Parathyroid adenoma (tissue), 2 donors: ENCODE measurements around the gene MECP2.

Experiments used
- H2AFZ ChIP-seq: fragments of 300-600 bp; sonication (generic); one replicate; pipeline ENCODE4 v1.7.0; 2017; ENCODE audit warnings: antibody characterized with exemption, mild to moderate bottlenecking
- H3K27ac ChIP-seq: fragments of 300-600 bp; sonication (generic); one replicate; pipeline ENCODE4 v1.7.0; 2017
- H3K27me3 ChIP-seq: fragments of 300-600 bp; sonication (generic); one replicate; pipeline ENCODE4 v1.7.0; 2017; ENCODE audit warnings: low read length; ENCODE audit not compliant: control insufficient read depth, insufficient read depth
- H3K36me3 ChIP-seq: fragments of 300-600 bp; sonication (generic); one replicate; pipeline ENCODE4 v1.7.0; 2017; ENCODE audit warnings: low read length; ENCODE audit not compliant: control insufficient read depth, insufficient read depth
- H3K4me1 ChIP-seq: fragments of 300-600 bp; sonication (generic); one replicate; pipeline ENCODE4 v1.7.0; 2017; ENCODE audit warnings: control low read depth
- H3K4me2 ChIP-seq: fragments of 300-600 bp; sonication (generic); one replicate; pipeline ENCODE4 v1.7.0; 2017; ENCODE audit warnings: low read length
- H3K4me3 ChIP-seq: fragments of 300-600 bp; sonication (generic); one replicate; pipeline ENCODE4 v1.7.0; 2017; ENCODE audit warnings: low read depth, low read length
- H3K79me2 ChIP-seq: fragments of 300-600 bp; sonication (generic); one replicate; pipeline ENCODE4 v1.7.0; 2017; ENCODE audit warnings: control low read depth
- H3K9ac ChIP-seq: fragments of 300-600 bp; sonication (generic); one replicate; pipeline ENCODE4 v1.7.0; 2017; ENCODE audit warnings: mild to moderate bottlenecking
- H3K9me3 ChIP-seq: fragments of 300-600 bp; sonication (generic); one replicate; pipeline ENCODE4 v1.7.0; 2017; ENCODE audit warnings: low read length; ENCODE audit not compliant: control insufficient read depth
- TF ChIP-seq, protein P1 (sequence below): fragments of 300-600 bp; sonication (generic); IDR thresholded peaks from one replicate; pipeline ENCODE4 v1.7.0; 2017; ENCODE audit warnings: antibody characterized with exemption, mild to moderate bottlenecking
- donor health status: primary hyperparathyroidism.

The MECP2 gene

DNA sequence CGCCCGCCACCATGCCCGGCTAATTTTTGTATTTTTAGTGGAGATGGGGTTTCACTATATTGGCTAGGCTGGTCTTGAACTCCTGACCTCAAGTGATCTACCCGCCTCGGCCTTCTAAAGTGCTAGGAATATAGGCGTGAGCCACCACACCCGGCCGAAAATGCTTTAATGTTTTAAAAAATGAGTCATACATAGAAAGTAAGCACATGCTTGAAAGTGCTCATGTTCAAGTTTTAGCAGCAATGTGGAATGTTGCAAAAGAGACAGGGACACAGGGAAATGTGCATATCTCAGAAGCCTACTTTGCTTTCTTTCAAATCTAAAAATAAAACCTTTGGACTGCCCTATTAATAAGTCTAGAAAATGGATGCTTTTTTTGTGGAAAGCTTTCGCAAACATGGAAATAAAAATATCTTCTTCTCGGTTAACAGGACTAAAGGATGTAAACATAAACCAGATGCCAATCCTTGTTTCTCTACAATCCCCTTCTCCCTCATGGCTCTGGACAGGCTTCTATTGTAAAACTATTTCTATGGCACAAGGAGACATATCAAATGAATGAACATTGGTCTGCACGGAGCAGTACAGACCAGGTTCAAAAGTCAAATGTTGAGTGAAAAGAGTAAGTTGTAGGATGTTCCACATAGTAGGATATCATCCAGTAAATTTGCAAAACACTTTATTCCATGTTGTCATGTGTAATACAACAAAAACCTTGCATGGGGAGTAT is 15.0 kb downstream of the MECP2 start:
- Histone ChIP-seq H3K79me2 (peaks cover 16% of the 10 kb centered on the region), H2AFZ (no peak overlapping the region), H3K4me3 (no peak overlapping the region), H3K4me2 (no peak overlapping the region), H3K9ac (no peak overlapping the region), H3K36me3 (no peaks in the 10 kb centered on the region), H3K27me3 (no peaks in the 10 kb centered on the region), H3K9me3 (no peaks in the 10 kb centered on the region), H3K27ac (peak overlapping the region; percentile 19), H3K4me1 (peaks cover 2% of the 10 kb centered on the region)
- TF ChIP-seq, protein P1, sequence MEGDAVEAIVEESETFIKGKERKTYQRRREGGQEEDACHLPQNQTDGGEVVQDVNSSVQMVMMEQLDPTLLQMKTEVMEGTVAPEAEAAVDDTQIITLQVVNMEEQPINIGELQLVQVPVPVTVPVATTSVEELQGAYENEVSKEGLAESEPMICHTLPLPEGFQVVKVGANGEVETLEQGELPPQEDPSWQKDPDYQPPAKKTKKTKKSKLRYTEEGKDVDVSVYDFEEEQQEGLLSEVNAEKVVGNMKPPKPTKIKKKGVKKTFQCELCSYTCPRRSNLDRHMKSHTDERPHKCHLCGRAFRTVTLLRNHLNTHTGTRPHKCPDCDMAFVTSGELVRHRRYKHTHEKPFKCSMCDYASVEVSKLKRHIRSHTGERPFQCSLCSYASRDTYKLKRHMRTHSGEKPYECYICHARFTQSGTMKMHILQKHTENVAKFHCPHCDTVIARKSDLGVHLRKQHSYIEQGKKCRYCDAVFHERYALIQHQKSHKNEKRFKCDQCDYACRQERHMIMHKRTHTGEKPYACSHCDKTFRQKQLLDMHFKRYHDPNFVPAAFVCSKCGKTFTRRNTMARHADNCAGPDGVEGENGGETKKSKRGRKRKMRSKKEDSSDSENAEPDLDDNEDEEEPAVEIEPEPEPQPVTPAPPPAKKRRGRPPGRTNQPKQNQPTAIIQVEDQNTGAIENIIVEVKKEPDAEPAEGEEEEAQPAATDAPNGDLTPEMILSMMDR: no peak

DNA sequence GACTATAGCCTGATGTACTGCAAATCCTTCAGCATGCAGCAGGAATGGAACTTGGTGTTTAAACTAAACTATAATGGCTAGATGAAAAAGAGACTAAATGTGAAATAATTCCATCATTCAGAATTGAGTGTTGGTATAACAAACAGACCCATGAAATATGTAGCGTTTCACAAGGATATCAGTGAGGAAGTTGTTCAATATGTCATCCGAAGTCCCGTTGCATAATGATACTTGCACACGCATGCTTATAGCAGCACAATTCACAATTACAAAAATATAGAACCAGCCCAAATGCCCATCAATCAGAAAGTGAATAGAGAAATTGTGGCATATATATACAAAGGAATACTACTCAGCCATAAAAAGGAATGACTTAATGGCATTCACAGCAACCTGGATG is 20.4 kb downstream of the MECP2 start:
- TF ChIP-seq, protein P1: no peak
- H3K4me3 ChIP-seq: no peak overlapping the region
- no peaks in the 10 kb centered on the region for H3K27me3 ChIP-seq
- H2AFZ ChIP-seq: no peak overlapping the region
- no peaks in the 10 kb centered on the region for H3K9me3 ChIP-seq
- H3K27ac ChIP-seq: no peak overlapping the region
- no peaks in the 10 kb centered on the region for H3K36me3 ChIP-seq
- no peak overlapping the region for H3K4me2 ChIP-seq
- no peak overlapping the region for H3K9ac ChIP-seq
- peaks cover 3% of the 10 kb centered on the region for H3K4me1 ChIP-seq
- H3K79me2 ChIP-seq: peaks cover 38% of the 10 kb centered on the region

DNA sequence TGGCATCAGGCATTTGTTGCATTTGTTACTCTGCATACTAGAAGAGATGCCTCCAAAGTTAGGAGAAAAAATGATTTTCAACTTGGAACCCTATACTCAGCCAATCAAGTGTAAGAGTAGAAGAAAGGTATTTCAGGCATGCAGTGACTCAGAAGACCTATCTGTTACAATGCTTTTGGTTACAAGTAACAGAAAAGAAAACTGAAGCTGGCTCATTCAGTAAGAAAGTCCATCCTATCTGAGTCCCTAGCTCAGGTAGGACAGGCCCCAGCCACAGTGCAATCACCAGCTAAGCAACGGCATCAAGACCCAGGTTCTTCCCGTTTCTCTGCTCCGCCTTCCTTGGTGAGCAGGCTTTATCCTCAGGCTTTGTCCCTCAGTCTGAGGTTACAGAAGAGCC is 23.3 kb downstream of the MECP2 start:
- no peak overlapping the region for H3K27ac ChIP-seq
- no peak overlapping the region for H3K9ac ChIP-seq

DNA sequence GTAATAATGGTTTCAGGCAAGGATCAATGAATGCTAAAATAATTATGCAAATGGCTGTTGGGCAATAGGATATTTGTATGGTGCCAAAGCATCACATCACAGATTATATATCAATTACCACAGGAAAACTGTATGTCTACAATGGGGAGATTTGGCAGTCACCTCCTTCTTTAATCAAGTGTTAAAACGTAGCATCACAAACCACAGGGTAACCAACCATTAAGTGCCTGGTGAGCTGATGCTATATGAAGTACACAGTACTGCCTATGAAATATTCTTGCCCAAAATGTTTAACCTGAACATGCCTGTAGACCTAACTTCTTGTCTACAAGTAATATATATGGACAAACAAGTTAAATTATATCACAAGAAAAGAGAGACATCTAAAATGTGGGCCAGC is 25.3 kb downstream of the MECP2 start:
- TF ChIP-seq, protein P1: no peak
- no peaks in the 10 kb centered on the region for H3K9me3 ChIP-seq
- H3K4me1 ChIP-seq: peaks cover 3% of the 10 kb centered on the region
- no peak overlapping the region for H3K27ac ChIP-seq
- H2AFZ ChIP-seq: no peak overlapping the region
- no peak overlapping the region for H3K9ac ChIP-seq
- H3K4me3 ChIP-seq: no peak overlapping the region
- no peaks in the 10 kb centered on the region for H3K36me3 ChIP-seq
- peaks cover 42% of the 10 kb centered on the region for H3K79me2 ChIP-seq
- H3K27me3 ChIP-seq: no peaks in the 10 kb centered on the region
- H3K4me2 ChIP-seq: no peak overlapping the region

More for the DNA sequence above, 23.3 kb downstream of the MECP2 start:
- H3K27me3 ChIP-seq: no peaks in the 10 kb centered on the region
- peaks cover 41% of the 10 kb centered on the region for H3K79me2 ChIP-seq
- no peaks in the 10 kb centered on the region for H3K36me3 ChIP-seq
- no peak overlapping the region for H2AFZ ChIP-seq
- no peak overlapping the region for H3K4me2 ChIP-seq
- H3K4me3 ChIP-seq: no peak overlapping the region
- H3K4me1 ChIP-seq: peaks cover 3% of the 10 kb centered on the region
- TF ChIP-seq, protein P1: no peak
- H3K9me3 ChIP-seq: no peaks in the 10 kb centered on the region

DNA sequence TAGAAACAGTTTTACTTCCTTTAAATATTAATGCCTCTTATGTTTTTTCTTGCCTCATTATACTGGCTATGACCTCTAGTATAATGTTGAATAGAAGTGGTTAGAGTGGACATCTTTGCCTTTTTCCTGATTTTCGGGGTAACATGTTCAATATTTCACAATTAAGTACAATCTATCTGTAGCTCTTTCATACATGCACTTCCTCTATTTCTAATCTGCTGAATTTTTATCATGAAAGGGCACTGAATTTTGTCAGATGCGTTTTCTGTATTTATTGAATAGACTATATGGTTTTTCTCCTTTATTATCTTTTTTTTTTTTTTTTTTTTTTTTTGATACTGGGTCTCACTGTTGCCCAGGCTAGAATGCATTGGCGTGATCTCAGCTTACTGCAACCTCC is 29.0 kb downstream of the MECP2 start:
- no peaks in the 10 kb centered on the region for H3K9me3 ChIP-seq
- TF ChIP-seq, protein P1: no peak
- no peaks in the 10 kb centered on the region for H3K27me3 ChIP-seq
- H2AFZ ChIP-seq: no peak overlapping the region
- H3K9ac ChIP-seq: no peak overlapping the region
- H3K79me2 ChIP-seq: peaks cover 50% of the 10 kb centered on the region
- H3K4me3 ChIP-seq: no peak overlapping the region
- no peak overlapping the region for H3K27ac ChIP-seq
- H3K4me1 ChIP-seq: peaks cover 7% of the 10 kb centered on the region
- H3K4me2 ChIP-seq: no peak overlapping the region
- H3K36me3 ChIP-seq: no peaks in the 10 kb centered on the region
